Measurements from ENCODE around the gene SDHA. TPM values are rescaled to one million over a fixed set of nuclear protein-coding genes. Genes with fewer than 3 reads are reported as not detected.
"Not testable (repeated sequence)": the region's sequence is repeated elsewhere in the genome, so short reads cannot be mapped to it uniquely, and the experiment has no call there.

Gene SDHA
- total and polyA plus RNA-seq, 7 experiments from 2014 or later: 120 to 205 (median 160) TPM

GRCh38 chr5:219460-219863 is 1.3 kb downstream of the SDHA start:
- H3K27ac ChIP-seq (ENCODE audit: low read depth, low read length): peak overlapping the region; percentile 92
- Mint-ChIP-seq H3K4me1 (peaks cover 40 to 69% (median 56%) of the 10 kb centered on the region in 7 donors), H3K9me3 (no peaks in the 10 kb centered on the region), H3K4me3 (peak overlapping the region; percentile 93 to 97 (median 96)), H3K27ac (peak overlapping the region; percentile 87 to 96 (median 94)), H3K27me3 (peaks cover 0 to 2% (median 0%) of the 10 kb centered on the region in 5 donors), H3K36me3 (peaks cover 0 to 18% (median 5%) of the 10 kb centered on the region in 5 donors)
- peaks cover 13 to 14% of the 10 kb centered on the region in 2 donors for H3K4me1 ChIP-seq (ENCODE audit: control insufficient read depth in 2 of 2, insufficient read depth in 2 of 2, low read length in 2 of 2)
- H3K9me3 ChIP-seq (ENCODE audit: control insufficient read depth in 2 of 3, low read length in 3 of 3): no peaks in the 10 kb centered on the region
- ChIA-PET CTCF (interaction anchor here (0.7 kb wide), 1 partner anchor 13 kb away, joined by 4 read pairs; no protein-coding TSS in a partner anchor), POLR2A (interaction anchor here (0.5 to 3.8 kb wide), 6 partner anchors 17 to 1581 kb away, joined by 3 to 27 read pairs (median 6); partner anchors contain the start of genes LRRC14B and PDCD6)
- peak; percentile 25 for ATAC-seq
- peak overlapping the region; percentile 65 for H3K4me3 ChIP-seq (ENCODE audit: low read length)
- intact Hi-C loops (cut with micrococcal nuclease): loop anchor here (2.0 to 5.0 kb wide), 3 partner anchors 23 to 223 kb away; partner anchors contain the start of gene EXOC3 (in 1 of the 2)
- DNase-seq: peak in 8 of 9 donors; percentile 19 to 38 (median 28)
- H3K36me3 ChIP-seq (ENCODE audit: control insufficient read depth in 2 of 3, insufficient read depth in 3 of 3, low read length in 3 of 3): peaks cover 0 to 15% (median 4%) of the 10 kb centered on the region in 3 experiments
- H3K27me3 ChIP-seq (ENCODE audit: control insufficient read depth in 2 of 2, insufficient read depth in 2 of 2, low read length in 2 of 2): no peaks in the 10 kb centered on the region

- Mint-ChIP-seq H3K27ac (peak overlapping the region; percentile 87 to 96 (median 94)), H3K9me3 (peaks cover 0 to 1% (median 0%) of the 10 kb centered on the region in 11 donors), H3K27me3 (peaks cover 0 to 2% (median 0%) of the 10 kb centered on the region in 5 donors), H3K4me1 (peaks cover 39 to 64% (median 52%) of the 10 kb centered on the region in 7 donors), H3K4me3 (peak overlapping the region; percentile 93 to 97 (median 96)), H3K36me3 (peaks cover 0 to 19% (median 8%) of the 10 kb centered on the region in 5 donors)
- CTCF ChIA-PET: interaction anchor here (0.7 kb wide), 1 partner anchor 12 kb away, joined by 4 read pairs; no protein-coding TSS in a partner anchor
- H3K4me3 ChIP-seq (ENCODE audit: low read length): peak overlapping the region; percentile 65
- intact Hi-C loops (cut with micrococcal nuclease): loop anchor here (1.0 to 5.0 kb wide), 4 partner anchors 23 to 222 kb away; partner anchors contain the start of genes EXOC3 (in 1 of the 2) and PDCD6 (in 1 of the 2)
- no peaks in the 10 kb centered on the region for H3K9me3 ChIP-seq (ENCODE audit: control insufficient read depth in 2 of 3, low read length in 3 of 3)
- H3K36me3 ChIP-seq (ENCODE audit: control insufficient read depth in 2 of 3, insufficient read depth in 3 of 3, low read length in 3 of 3): peaks cover 5 to 20% (median 9%) of the 10 kb centered on the region in 3 experiments
- H3K27me3 ChIP-seq (ENCODE audit: control insufficient read depth in 2 of 2, insufficient read depth in 2 of 2, low read length in 2 of 2): no peaks in the 10 kb centered on the region
- H3K27ac ChIP-seq (ENCODE audit: low read depth, low read length): peak overlapping the region; percentile 92
- peak in 7 of 9 donors; percentile 31 to 54 (median 41) for DNase-seq
- ATAC-seq: peak; percentile 20
- POLR2A ChIA-PET: interaction anchor here (0.5 to 3.8 kb wide), 4 partner anchors 26 to 1581 kb away, joined by 3 to 27 read pairs (median 6); partner anchors contain the start of genes LRRC14B and PDCD6
- peaks cover 13 to 14% of the 10 kb centered on the region in 2 donors for H3K4me1 ChIP-seq (ENCODE audit: control insufficient read depth in 2 of 2, insufficient read depth in 2 of 2, low read length in 2 of 2)
Measured at GRCh38 chr5:219991-220390, 1.9 kb downstream of the SDHA start.

GRCh38 chr5:222951-223715 is 5.0 kb downstream of the SDHA start:
- DNase-seq; H3K4me3 ChIP-seq (ENCODE audit: low read length); CTCF ChIA-PET; H3K9me3 Mint-ChIP-seq; intact Hi-C loops (cut with micrococcal nuclease); H3K9me3 ChIP-seq (ENCODE audit: control insufficient read depth in 2 of 3, low read length in 3 of 3); ATAC-seq; H3K27me3 ChIP-seq (ENCODE audit: control insufficient read depth in 2 of 2, insufficient read depth in 2 of 2, low read length in 2 of 2); POLR2A ChIA-PET; H3K27me3 Mint-ChIP-seq: not testable (repeated sequence)
- peak overlapping the region; percentile 11 for H3K27ac ChIP-seq (ENCODE audit: low read depth, low read length)
- peak overlapping the region in 3 of 10 donors; percentile 13 to 56 (median 47) for H3K4me3 Mint-ChIP-seq
- peaks cover 9 to 33% (median 26%) of the 10 kb centered on the region in 5 donors for H3K36me3 Mint-ChIP-seq
- peaks cover 11 to 48% (median 18%) of the 10 kb centered on the region in 3 experiments for H3K36me3 ChIP-seq (ENCODE audit: control insufficient read depth in 2 of 3, insufficient read depth in 3 of 3, low read length in 3 of 3)
- peak overlapping the region in 5 of 9 donors; percentile 10 to 75 (median 34) for H3K27ac Mint-ChIP-seq
- peaks cover 13 to 14% of the 10 kb centered on the region in 2 donors for H3K4me1 ChIP-seq (ENCODE audit: control insufficient read depth in 2 of 2, insufficient read depth in 2 of 2, low read length in 2 of 2)
- H3K4me1 Mint-ChIP-seq: peaks cover 30 to 43% (median 32%) of the 10 kb centered on the region in 7 donors

- no peak overlapping the region for H3K4me3 Mint-ChIP-seq
- peaks cover 30 to 43% (median 32%) of the 10 kb centered on the region in 7 donors for H3K4me1 Mint-ChIP-seq
- H3K9me3 Mint-ChIP-seq: peaks cover 0 to 1% (median 0%) of the 10 kb centered on the region in 11 donors
- no peak overlapping the region for H3K27ac ChIP-seq (ENCODE audit: low read depth, low read length)
- ChIA-PET CTCF (no interaction called here), POLR2A (no interaction called here)
- H3K4me1 ChIP-seq (ENCODE audit: control insufficient read depth in 2 of 2, insufficient read depth in 2 of 2, low read length in 2 of 2): peaks cover 13 to 14% of the 10 kb centered on the region in 2 donors
- peak overlapping the region in 1 of 9 donors; percentile 41 for H3K27ac Mint-ChIP-seq
- ATAC-seq (no peak), DNase-seq (no peak)
- H3K9me3 ChIP-seq (ENCODE audit: control insufficient read depth in 2 of 3, low read length in 3 of 3): no peaks in the 10 kb centered on the region
- H3K27me3 ChIP-seq (ENCODE audit: control insufficient read depth in 2 of 2, insufficient read depth in 2 of 2, low read length in 2 of 2): no peaks in the 10 kb centered on the region
- peaks cover 16 to 50% (median 18%) of the 10 kb centered on the region in 3 experiments for H3K36me3 ChIP-seq (ENCODE audit: control insufficient read depth in 2 of 3, insufficient read depth in 3 of 3, low read length in 3 of 3)
- no peak overlapping the region for H3K4me3 ChIP-seq (ENCODE audit: low read length)
- intact Hi-C loops (cut with micrococcal nuclease): no loop called here
- H3K27me3 Mint-ChIP-seq: peaks cover 0 to 2% (median 0%) of the 10 kb centered on the region in 5 donors
- peaks cover 11 to 36% (median 28%) of the 10 kb centered on the region in 5 donors for H3K36me3 Mint-ChIP-seq
Measured at GRCh38 chr5:223791-224190, 5.7 kb downstream of the SDHA start.

GRCh38 chr5:225334-225733 is 7.2 kb downstream of the SDHA start:
- peak overlapping the region in 3 of 9 donors; percentile 34 to 48 (median 45) for H3K27ac Mint-ChIP-seq
- peaks cover 27 to 40% (median 29%) of the 10 kb centered on the region in 7 donors for H3K4me1 Mint-ChIP-seq
- intact Hi-C loops (cut with micrococcal nuclease): no loop called here
- no peak for ATAC-seq
- no peaks in the 10 kb centered on the region for H3K9me3 ChIP-seq (ENCODE audit: control insufficient read depth in 2 of 3, low read length in 3 of 3)
- H3K36me3 Mint-ChIP-seq: peaks cover 18 to 43% (median 34%) of the 10 kb centered on the region in 5 donors
- H3K4me3 Mint-ChIP-seq: no peak overlapping the region
- no peaks in the 10 kb centered on the region for H3K27me3 Mint-ChIP-seq
- peak in 1 of 9 donors; percentile 8 for DNase-seq
- H3K36me3 ChIP-seq (ENCODE audit: control insufficient read depth in 2 of 3, insufficient read depth in 3 of 3, low read length in 3 of 3): peaks cover 25 to 61% (median 25%) of the 10 kb centered on the region in 3 experiments
- H3K27ac ChIP-seq (ENCODE audit: low read depth, low read length): no peak overlapping the region
- H3K9me3 Mint-ChIP-seq: peaks cover 0 to 1% (median 0%) of the 10 kb centered on the region in 11 donors
- ChIA-PET CTCF (no interaction called here), POLR2A (no interaction called here)
- no peak overlapping the region for H3K4me3 ChIP-seq (ENCODE audit: low read length)
- H3K4me1 ChIP-seq (ENCODE audit: control insufficient read depth in 2 of 2, insufficient read depth in 2 of 2, low read length in 2 of 2): peaks cover 12 to 13% of the 10 kb centered on the region in 2 donors
- H3K27me3 ChIP-seq (ENCODE audit: control insufficient read depth in 2 of 2, insufficient read depth in 2 of 2, low read length in 2 of 2): no peaks in the 10 kb centered on the region

GRCh38 chr5:227375-227774 is 9.3 kb downstream of the SDHA start:
- H3K27me3 Mint-ChIP-seq; H3K4me3 ChIP-seq (ENCODE audit: low read length); H3K27ac ChIP-seq (ENCODE audit: low read depth, low read length); H3K9me3 Mint-ChIP-seq; CTCF ChIA-PET; H3K9me3 ChIP-seq (ENCODE audit: control insufficient read depth in 2 of 3, low read length in 3 of 3); H3K4me1 ChIP-seq (ENCODE audit: control insufficient read depth in 2 of 2, insufficient read depth in 2 of 2, low read length in 2 of 2); POLR2A ChIA-PET; H3K4me3 Mint-ChIP-seq; H3K27me3 ChIP-seq (ENCODE audit: control insufficient read depth in 2 of 2, insufficient read depth in 2 of 2, low read length in 2 of 2); DNase-seq; intact Hi-C loops (cut with micrococcal nuclease); ATAC-seq: not testable (repeated sequence)
- peaks cover 25 to 81% (median 29%) of the 10 kb centered on the region in 3 experiments for H3K36me3 ChIP-seq (ENCODE audit: control insufficient read depth in 2 of 3, insufficient read depth in 3 of 3, low read length in 3 of 3)
- H3K4me1 Mint-ChIP-seq: peaks cover 11 to 24% (median 14%) of the 10 kb centered on the region in 7 donors
- peak overlapping the region in 1 of 9 donors; percentile 30 for H3K27ac Mint-ChIP-seq
- peaks cover 27 to 54% (median 39%) of the 10 kb centered on the region in 5 donors for H3K36me3 Mint-ChIP-seq
